ENCODE results near the gene HJURP. TPM values are rescaled to one million over a fixed set of nuclear protein-coding genes. Genes with fewer than 3 reads are reported as not detected.

Gene HJURP
- total and polyA plus RNA-seq, 2 donors (not counting 1 experiment from before 2014, with no cell fraction given), result 5.8 to 6.2 TPM

GRCh38 chr2:233822781-233823730, 31.3 kb downstream of the HJURP start:
- no peak overlapping the region for H3K4me3 ChIP-seq (replicated peaks in 1 of 4; ENCODE audit: control extremely low read depth in 1 of 4, insufficient read depth in 1 of 4, low read depth in 3 of 4, low read length in 4 of 4)
- TF ChIP-seq EZH2 (IDR thresholded peaks at IDR 0.05; ENCODE audit: low read length, missing control alignments), result no peak
- TF ChIP-seq, protein P1, sequence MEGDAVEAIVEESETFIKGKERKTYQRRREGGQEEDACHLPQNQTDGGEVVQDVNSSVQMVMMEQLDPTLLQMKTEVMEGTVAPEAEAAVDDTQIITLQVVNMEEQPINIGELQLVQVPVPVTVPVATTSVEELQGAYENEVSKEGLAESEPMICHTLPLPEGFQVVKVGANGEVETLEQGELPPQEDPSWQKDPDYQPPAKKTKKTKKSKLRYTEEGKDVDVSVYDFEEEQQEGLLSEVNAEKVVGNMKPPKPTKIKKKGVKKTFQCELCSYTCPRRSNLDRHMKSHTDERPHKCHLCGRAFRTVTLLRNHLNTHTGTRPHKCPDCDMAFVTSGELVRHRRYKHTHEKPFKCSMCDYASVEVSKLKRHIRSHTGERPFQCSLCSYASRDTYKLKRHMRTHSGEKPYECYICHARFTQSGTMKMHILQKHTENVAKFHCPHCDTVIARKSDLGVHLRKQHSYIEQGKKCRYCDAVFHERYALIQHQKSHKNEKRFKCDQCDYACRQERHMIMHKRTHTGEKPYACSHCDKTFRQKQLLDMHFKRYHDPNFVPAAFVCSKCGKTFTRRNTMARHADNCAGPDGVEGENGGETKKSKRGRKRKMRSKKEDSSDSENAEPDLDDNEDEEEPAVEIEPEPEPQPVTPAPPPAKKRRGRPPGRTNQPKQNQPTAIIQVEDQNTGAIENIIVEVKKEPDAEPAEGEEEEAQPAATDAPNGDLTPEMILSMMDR (conservative IDR thresholded peaks at IDR 0.05 in 1 of 2, IDR thresholded peaks at IDR 0.05 in 1 of 2; ENCODE audit: low read depth in 1 of 2, low read length in 2 of 2), result no peak
- peaks cover 4% of the 10 kb centered on the region for H3K27me3 ChIP-seq (ENCODE audit: control insufficient read depth, insufficient read depth, low read length)
- H3K27ac ChIP-seq (ENCODE audit: insufficient read depth, low read length), result no peak overlapping the region
- no peak overlapping the region for H3K9ac ChIP-seq (ENCODE audit: insufficient read depth, low read length)
- H3K79me2 ChIP-seq (ENCODE audit: control insufficient read depth, insufficient read depth, low read length), result no peaks in the 10 kb centered on the region
- H4K20me1 ChIP-seq (ENCODE audit: control insufficient read depth, extremely low read depth, insufficient read depth, low read length), result no peaks in the 10 kb centered on the region
- H2AFZ ChIP-seq (ENCODE audit: low read length), result no peak overlapping the region
- no peaks in the 10 kb centered on the region for H3K36me3 ChIP-seq (ENCODE audit: control insufficient read depth, insufficient read depth, low read length)
- no peaks in the 10 kb centered on the region for H3K9me3 ChIP-seq (ENCODE audit: control insufficient read depth, insufficient read depth, low read depth, low read length)
- H3K4me2 ChIP-seq (ENCODE audit: extremely low read depth, insufficient read depth, low read length), result no peak overlapping the region
- DNase-seq (ENCODE audit: low read depth in 2 of 2), result no peak
- H3K4me1 ChIP-seq (ENCODE audit: control insufficient read depth, extremely low read depth, insufficient read depth, low read length), result no peaks in the 10 kb centered on the region

- Histone ChIP-seq H3K4me2 (ENCODE audit: extremely low read depth, insufficient read depth, low read length) (no peak overlapping the region), H3K4me1 (ENCODE audit: control insufficient read depth, extremely low read depth, insufficient read depth, low read length) (no peaks in the 10 kb centered on the region), H3K9ac (ENCODE audit: insufficient read depth, low read length) (no peak overlapping the region), H2AFZ (ENCODE audit: low read length) (no peak overlapping the region), H3K27ac (ENCODE audit: insufficient read depth, low read length) (no peak overlapping the region), H3K79me2 (ENCODE audit: control insufficient read depth, insufficient read depth, low read length) (no peaks in the 10 kb centered on the region), H3K27me3 (ENCODE audit: control insufficient read depth, insufficient read depth, low read length) (peaks cover 4% of the 10 kb centered on the region), H4K20me1 (ENCODE audit: control insufficient read depth, extremely low read depth, insufficient read depth, low read length) (no peaks in the 10 kb centered on the region), H3K9me3 (ENCODE audit: control insufficient read depth, insufficient read depth, low read depth, low read length) (no peaks in the 10 kb centered on the region), H3K36me3 (ENCODE audit: control insufficient read depth, insufficient read depth, low read length) (no peaks in the 10 kb centered on the region), H3K4me3 (replicated peaks in 1 of 4; ENCODE audit: control extremely low read depth in 1 of 4, insufficient read depth in 1 of 4, low read depth in 3 of 4, low read length in 4 of 4) (no peak overlapping the region)
- no peak for DNase-seq (ENCODE audit: low read depth in 2 of 2)
- no peak for TF ChIP-seq EZH2 (IDR thresholded peaks at IDR 0.05; ENCODE audit: low read length, missing control alignments)
- TF ChIP-seq, protein P1 (conservative IDR thresholded peaks at IDR 0.05 in 1 of 2, IDR thresholded peaks at IDR 0.05 in 1 of 2; ENCODE audit: low read depth in 1 of 2, low read length in 2 of 2), result no peak
These were observed 32.1 kb downstream of the HJURP start for GRCh38 chr2:233822101-233822771.

DNA sequence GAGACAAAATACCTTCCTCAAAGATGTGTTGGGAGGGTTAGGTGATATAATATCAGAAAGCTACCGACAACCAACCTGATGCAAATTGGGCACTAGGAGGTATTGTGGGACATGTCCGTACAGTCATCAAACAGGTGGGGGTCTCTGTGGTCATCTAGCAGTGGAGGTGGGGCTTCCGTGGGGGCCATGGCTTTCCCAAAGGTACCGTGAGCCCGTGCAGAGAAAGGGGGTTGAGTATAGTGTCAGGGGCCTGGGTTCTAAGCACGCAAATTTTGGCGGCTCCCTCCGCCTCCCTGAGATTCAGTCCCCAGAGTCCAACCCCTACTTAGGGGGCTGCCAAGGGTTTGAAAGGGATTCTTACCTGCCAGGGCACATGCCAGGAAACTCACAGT, 32.6 kb downstream of the HJURP start:
- Histone ChIP-seq H3K4me3 (replicated peaks in 1 of 4; ENCODE audit: control extremely low read depth in 1 of 4, insufficient read depth in 1 of 4, low read depth in 3 of 4, low read length in 4 of 4) (no peak overlapping the region), H3K9me3 (ENCODE audit: control insufficient read depth, insufficient read depth, low read depth, low read length) (no peaks in the 10 kb centered on the region), H4K20me1 (ENCODE audit: control insufficient read depth, extremely low read depth, insufficient read depth, low read length) (no peaks in the 10 kb centered on the region), H3K9ac (ENCODE audit: insufficient read depth, low read length) (no peak overlapping the region), H3K4me1 (ENCODE audit: control insufficient read depth, extremely low read depth, insufficient read depth, low read length) (no peaks in the 10 kb centered on the region), H3K4me2 (ENCODE audit: extremely low read depth, insufficient read depth, low read length) (no peak overlapping the region), H3K27me3 (ENCODE audit: control insufficient read depth, insufficient read depth, low read length) (peaks cover 4% of the 10 kb centered on the region), H3K36me3 (ENCODE audit: control insufficient read depth, insufficient read depth, low read length) (no peaks in the 10 kb centered on the region), H3K79me2 (ENCODE audit: control insufficient read depth, insufficient read depth, low read length) (no peaks in the 10 kb centered on the region), H2AFZ (ENCODE audit: low read length) (no peak overlapping the region), H3K27ac (ENCODE audit: insufficient read depth, low read length) (no peak overlapping the region)
- TF ChIP-seq, protein P1 (conservative IDR thresholded peaks at IDR 0.05 in 1 of 2, IDR thresholded peaks at IDR 0.05 in 1 of 2; ENCODE audit: low read depth in 1 of 2, low read length in 2 of 2), result no peak
- TF ChIP-seq EZH2 (IDR thresholded peaks at IDR 0.05; ENCODE audit: low read length, missing control alignments), result no peak
- no peak for DNase-seq (ENCODE audit: low read depth in 2 of 2)
